GM18519 (cell line): ENCODE measurements around the gene POLDIP2.
"Not testable (repeated sequence)": the region's sequence is repeated elsewhere in the genome, so short reads cannot be mapped to it uniquely, and the experiment has no call there.

Experiments used
- ATAC-seq: cut with Tn5 transposase; IDR thresholded peaks from one replicate; pipeline ENCODE4 v1.9.1; 2021; ENCODE audit warnings: mild to moderate bottlenecking, moderate library complexity; ENCODE audit not compliant: unreplicated experiment, low FRiP score

Gene POLDIP2

GRCh38 chr17:28338769-28339212 lies 18.5 kb downstream of the POLDIP2 start:
- ATAC-seq, result not testable (repeated sequence)

- no peak for ATAC-seq
Measured at GRCh38 chr17:28338056-28338768, 19.1 kb downstream of the POLDIP2 start.

- ATAC-seq, result no peak
Measured at GRCh38 chr17:28335959-28336871, 21.1 kb downstream of the POLDIP2 start.

GRCh38 chr17:28335201-28335958 lies 21.9 kb downstream of the POLDIP2 start, which contains the start of the genes IFT20 and TNFAIP1:
IFT20 (minus strand) TSS chr17:28335472; CDS start chr17:28331985, 3,487 bp downstream.
TNFAIP1 (plus strand) TSS chr17:28335761; CDS start chr17:28339522, 3,761 bp downstream.
- ATAC-seq, result peak; percentile 94

GRCh38 chr17:28334666-28335200 lies 22.6 kb downstream of the POLDIP2 start:
- no peak for ATAC-seq

GRCh38 chr17:28334171-28334570 lies 23.2 kb downstream of the POLDIP2 start:
- ATAC-seq, result no peak

GRCh38 chr17:28333083-28333746 lies 24.1 kb downstream of the POLDIP2 start:
- ATAC-seq, result no peak

- no peak for ATAC-seq
Measured at GRCh38 chr17:28331891-28332420, 25.4 kb downstream of the POLDIP2 start.

GRCh38 chr17:28330671-28331070 lies 26.7 kb downstream of the POLDIP2 start:
- no peak for ATAC-seq

GRCh38 chr17:28328325-28328724 lies 29.0 kb downstream of the POLDIP2 start:
- ATAC-seq, result no peak

GRCh38 chr17:28327709-28328108 lies 29.6 kb downstream of the POLDIP2 start:
- ATAC-seq, result no peak

- peak; percentile 59 for ATAC-seq
Measured at GRCh38 chr17:28327031-28327607, 30.2 kb downstream of the POLDIP2 start.

GRCh38 chr17:28326114-28326513 lies 31.2 kb downstream of the POLDIP2 start:
- ATAC-seq, result no peak

- no peak for ATAC-seq
Measured at GRCh38 chr17:28325211-28325610, 32.1 kb downstream of the POLDIP2 start.

- ATAC-seq, result no peak
Measured at GRCh38 chr17:28324781-28325180, 32.5 kb downstream of the POLDIP2 start.

GRCh38 chr17:28324267-28324745 lies 33.0 kb downstream of the POLDIP2 start:
- ATAC-seq, result no peak

GRCh38 chr17:28320215-28321061 lies 36.9 kb downstream of the POLDIP2 start:
- no peak for ATAC-seq

- no peak for ATAC-seq
Measured at GRCh38 chr17:28319598-28319935, 37.8 kb downstream of the POLDIP2 start.
